Ovary (tissue), 9 donors: ENCODE data around the gene ZNF879. TPM values are rescaled to one million over a fixed set of nuclear protein-coding genes. Genes with fewer than 3 reads are reported as not detected.

Experiments
- DNase-seq, 5 donors: peaks; one replicate each; pipeline ENCODE4 v3.0.0-alpha.2; 2019 to 2020
- H3K27ac ChIP-seq, 2 donors: fragments of 200-600 bp; one replicate each; pipeline versions ENCODE4 v1.5.1 to v1.8.0; 2019 to 2022
- H3K27me3 ChIP-seq: fragments of 200-600 bp; one replicate; pipeline ENCODE4 v1.8.0; 2022
- H3K36me3 ChIP-seq: fragments of 200-600 bp; sonication (generic); one replicate; pipeline ENCODE4 v1.5.1; 2019
- H3K4me1 ChIP-seq: one replicate; pipeline ENCODE4 v1.8.1; 2013; ENCODE audit warnings: mild to moderate bottlenecking, moderate library complexity; ENCODE audit not compliant: insufficient read depth
- H3K4me3 ChIP-seq: fragments of 200-600 bp; sonication (generic); one replicate; pipeline ENCODE4 v1.5.1; 2017
- H3K9me3 ChIP-seq, 2 donors: fragments of 200-600 bp in 1 of 2; sonication (generic) in 1 of 2; one replicate each; pipeline versions ENCODE4 v1.5.1 to v1.8.1; 2013 to 2019; ENCODE audit warnings: mild to moderate bottlenecking in 1 of 2, moderate library complexity in 1 of 2
- CTCF ChIP-seq, 3 donors: fragments of 450-650 bp in 2 of 3; fragments of 200-600 bp in 1 of 3; IDR thresholded peaks; one replicate each; pipeline versions ENCODE4 v1.5.1 to v1.8.0; 2016 to 2022; ENCODE audit warnings: antibody characterized with exemption in 3 of 3, mild to moderate bottlenecking in 1 of 3
- EP300 ChIP-seq: sonication (generic); formaldehyde crosslinking; IDR thresholded peaks from one replicate; pipeline ENCODE4 v1.6.1; 2017; ENCODE audit warnings: antibody characterized with exemption
- POLR2A ChIP-seq: fragments of 450-650 bp; IDR thresholded peaks from one replicate; pipeline ENCODE4 v1.6.1; 2017; ENCODE audit warnings: antibody characterized with exemption, mild to moderate bottlenecking, moderate library complexity
- WGBS, 3 donors: extraction: QIAGEN DNeasy Blood & Tissue Kit in 1 of 3; methylation state at CpG; one replicate each; pipeline versions ENCODE4 v1.1.5 to v1.1.7; 2013 to 2017; 5-methylcytosine and 5-hydroxymethylcytosine counted together
- intact Hi-C, 4 donors: fragments of 100-400 bp; cut with DNase I; formaldehyde crosslinking; loops; one replicate each; pipeline versions ENCODE4 v1.11.0 to v1.15.1; 2022 to 2023
- polyA plus RNA-seq, 2 donors: library from polyadenylated mRNA; stranded (reverse); fragments of 200-250 nt in 1 of 2; fragments of 350-450 nt in 1 of 2; fragmentation: Illumina TruSeq in 1 of 2; extraction: RNeasy Lipid Tissue Mini Kit (QIAGEN cat#74804) in 1 of 2; gene quantifications; one replicate each; pipeline ENCODE4 v1.2.3, GENCODE V29; 2013 to 2014
- total RNA-seq, 7 donors: library from RNA; depleted of rRNA in 2 of 7; stranded (reverse); fragments of >200 nt in 2 of 7; fragmentation: NEBNext Ultra II Directional in 3 of 7; extraction: Animal tissue kit (Norgen Biotek cat#: 25700) in 3 of 7; gene quantifications; one replicate each; pipeline versions ENCODE4 v1.1.0 to v1.2.4, GENCODE V29; 2016 to 2023
- donor health status: DM: no; HTN: no; CAD: no; lungs with moderate emphysema.
- donor health status: DM: no; HTN: no; CAD: no.
- donor health status: Bipolar disorder and iron deficiency.
- donor health status: DM: yes; HTN: yes; CAD: no.
- donor health status: DM: no; HTN: no; CAD: no.
- donor health status: DM: yes; HTN: yes; CAD: no.

Gene ZNF879
- total and polyA plus RNA-seq, 9 donors = 2.5 to 12.1 (median 5.1) TPM

GRCh38 chr5:178993955-178994579, 29.5 kb upstream of the ZNF879 start:
- H3K27ac ChIP-seq = no peak overlapping the region
- no peak overlapping the region for H3K4me3 ChIP-seq
- H3K9me3 ChIP-seq = peaks cover 0 to 7% of the 10 kb centered on the region in 2 donors
- 17 to 39% (median 30%) methylated on average over 25 to 53 of the region's 53 CpGs for WGBS, 3 donors
- H3K4me1 ChIP-seq = no peaks in the 10 kb centered on the region
- no peak for DNase-seq
- TF ChIP-seq POLR2A (no peak), EP300 (no peak), CTCF (IDR thresholded peaks at IDR 0.05) (no peak)
- intact Hi-C loops = no loop called here
- H3K36me3 ChIP-seq = no peaks in the 10 kb centered on the region
- no peaks in the 10 kb centered on the region for H3K27me3 ChIP-seq

- no peak for DNase-seq
- intact Hi-C loops = no loop called here
- Histone ChIP-seq H3K36me3 (no peaks in the 10 kb centered on the region), H3K4me3 (no peak within 1 kb of the TSS), H3K27me3 (no peaks in the 10 kb centered on the region), H3K4me1 (no peaks in the 10 kb centered on the region), H3K9me3 (peaks cover 0 to 1% of the 10 kb centered on the region in 2 donors), H3K27ac (no peak within 1 kb of the TSS)
- 1% methylated on average over 27 to 97 of the region's 97 CpGs for WGBS, 3 donors
- TF ChIP-seq POLR2A = no peak
- TF ChIP-seq CTCF (IDR thresholded peaks at IDR 0.05) = no peak
- no peak for TF ChIP-seq EP300
Measured at GRCh38 chr5:178994580-178995340, 28.8 kb upstream of the ZNF879 start, which contains the start of gene GRM6. GRM6 (minus strand) TSS chr5:178995320; CDS start chr5:178994944, 376 bp downstream.

GRCh38 chr5:178995341-178995690, 28.3 kb upstream of the ZNF879 start:
- intact Hi-C loops = no loop called here
- Histone ChIP-seq H3K9me3 (no peaks in the 10 kb centered on the region), H3K4me3 (no peak overlapping the region), H3K36me3 (no peaks in the 10 kb centered on the region), H3K27ac (no peak overlapping the region), H3K4me1 (no peaks in the 10 kb centered on the region), H3K27me3 (no peaks in the 10 kb centered on the region)
- no peak for DNase-seq
- TF ChIP-seq POLR2A (no peak), CTCF (IDR thresholded peaks at IDR 0.05) (no peak), EP300 (no peak)
- WGBS, 3 donors = 4 to 7% (median 5%) methylated on average over 6 of the region's 6 CpGs

GRCh38 chr5:178996156-178996555, 27.4 kb upstream of the ZNF879 start:
- TF ChIP-seq CTCF (IDR thresholded peaks at IDR 0.05) (no peak), POLR2A (no peak), EP300 (no peak)
- no peaks in the 10 kb centered on the region for H3K36me3 ChIP-seq
- WGBS, 3 donors = 59 to 61% (median 60%) methylated on average over 11 of the region's 11 CpGs
- no peaks in the 10 kb centered on the region for H3K4me1 ChIP-seq
- H3K4me3 ChIP-seq = no peak overlapping the region
- DNase-seq = no peak
- H3K27ac ChIP-seq = no peak overlapping the region
- no peaks in the 10 kb centered on the region for H3K9me3 ChIP-seq
- intact Hi-C loops = no loop called here
- H3K27me3 ChIP-seq = no peaks in the 10 kb centered on the region
